ENCODE data around the gene CNPPD1. TPM values are rescaled to one million over a fixed set of nuclear protein-coding genes. Genes with fewer than 3 reads are reported as not detected.

CNPPD1 gene
- total and polyA plus RNA-seq, 4 donors = 16.5 to 39.8 (median 21.6) TPM

DNA sequence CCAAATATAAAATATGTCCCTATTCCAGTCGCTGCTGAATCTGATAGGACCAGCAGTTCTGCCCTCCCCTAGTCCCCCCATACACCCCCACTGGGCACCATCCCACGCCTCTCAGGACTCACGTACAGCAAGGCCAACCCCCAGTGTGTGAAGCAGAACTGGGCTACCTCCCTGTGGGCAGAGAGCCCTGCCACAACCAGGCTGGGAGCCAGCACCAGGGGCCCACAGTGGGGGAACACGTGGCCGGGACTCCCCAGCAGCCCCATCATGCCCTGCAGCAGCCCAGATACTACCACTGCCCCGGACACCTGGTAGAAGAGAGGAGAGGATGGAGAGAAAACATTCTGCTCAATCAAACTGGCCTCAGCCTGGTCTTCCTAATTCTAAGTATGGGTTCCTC lies 8.2 kb downstream of the CNPPD1 start:
- no peaks in the 10 kb centered on the region for H3K27me3 ChIP-seq (ENCODE audit: control insufficient read depth in 4 of 4, insufficient read depth in 4 of 4, low read length in 3 of 4)
- 73% methylated on average over 6 of the region's 6 CpGs for WGBS
- H3K4me1 ChIP-seq (ENCODE audit: control insufficient read depth in 4 of 4, insufficient read depth in 4 of 4, low read length in 3 of 4) = peaks cover 4 to 21% (median 13%) of the 10 kb centered on the region in 4 donors
- TF ChIP-seq YY1 (IDR thresholded peaks at IDR 0.05) (no peak), FOXA2 (IDR thresholded peaks at IDR 0.05) (no peak), FOXA1 (IDR thresholded peaks at IDR 0.05) (no peak), TAF1 (conservative IDR thresholded peaks at IDR 0.05) (no peak), HNF4A (conservative IDR thresholded peaks at IDR 0.05) (no peak), EGR1 (IDR thresholded peaks at IDR 0.05; ENCODE audit: low read depth in 2 of 2) (no peak), JUND (IDR thresholded peaks at IDR 0.05) (no peak), RXRA (IDR thresholded peaks at IDR 0.05) (no peak), RAD21 (IDR thresholded peaks at IDR 0.05) (no peak), NR2F2 (IDR thresholded peaks at IDR 0.05) (no peak), SP1 (IDR thresholded peaks at IDR 0.05) (no peak), GABPA (IDR thresholded peaks at IDR 0.05 in 1 of 2, conservative IDR thresholded peaks at IDR 0.05 in 1 of 2) (no peak)
- TF ChIP-seq, protein P1, sequence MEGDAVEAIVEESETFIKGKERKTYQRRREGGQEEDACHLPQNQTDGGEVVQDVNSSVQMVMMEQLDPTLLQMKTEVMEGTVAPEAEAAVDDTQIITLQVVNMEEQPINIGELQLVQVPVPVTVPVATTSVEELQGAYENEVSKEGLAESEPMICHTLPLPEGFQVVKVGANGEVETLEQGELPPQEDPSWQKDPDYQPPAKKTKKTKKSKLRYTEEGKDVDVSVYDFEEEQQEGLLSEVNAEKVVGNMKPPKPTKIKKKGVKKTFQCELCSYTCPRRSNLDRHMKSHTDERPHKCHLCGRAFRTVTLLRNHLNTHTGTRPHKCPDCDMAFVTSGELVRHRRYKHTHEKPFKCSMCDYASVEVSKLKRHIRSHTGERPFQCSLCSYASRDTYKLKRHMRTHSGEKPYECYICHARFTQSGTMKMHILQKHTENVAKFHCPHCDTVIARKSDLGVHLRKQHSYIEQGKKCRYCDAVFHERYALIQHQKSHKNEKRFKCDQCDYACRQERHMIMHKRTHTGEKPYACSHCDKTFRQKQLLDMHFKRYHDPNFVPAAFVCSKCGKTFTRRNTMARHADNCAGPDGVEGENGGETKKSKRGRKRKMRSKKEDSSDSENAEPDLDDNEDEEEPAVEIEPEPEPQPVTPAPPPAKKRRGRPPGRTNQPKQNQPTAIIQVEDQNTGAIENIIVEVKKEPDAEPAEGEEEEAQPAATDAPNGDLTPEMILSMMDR (IDR thresholded peaks at IDR 0.05; ENCODE audit: low read depth, low read length, missing input control) = no peak
- TF ChIP-seq, protein P2, sequence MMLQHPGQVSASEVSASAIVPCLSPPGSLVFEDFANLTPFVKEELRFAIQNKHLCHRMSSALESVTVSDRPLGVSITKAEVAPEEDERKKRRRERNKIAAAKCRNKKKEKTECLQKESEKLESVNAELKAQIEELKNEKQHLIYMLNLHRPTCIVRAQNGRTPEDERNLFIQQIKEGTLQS (IDR thresholded peaks at IDR 0.05) = no peak
- TF ChIP-seq, protein P3, sequence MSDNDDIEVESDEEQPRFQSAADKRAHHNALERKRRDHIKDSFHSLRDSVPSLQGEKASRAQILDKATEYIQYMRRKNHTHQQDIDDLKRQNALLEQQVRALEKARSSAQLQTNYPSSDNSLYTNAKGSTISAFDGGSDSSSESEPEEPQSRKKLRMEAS (IDR thresholded peaks at IDR 0.05) = no peak
- TF ChIP-seq, protein P4, sequence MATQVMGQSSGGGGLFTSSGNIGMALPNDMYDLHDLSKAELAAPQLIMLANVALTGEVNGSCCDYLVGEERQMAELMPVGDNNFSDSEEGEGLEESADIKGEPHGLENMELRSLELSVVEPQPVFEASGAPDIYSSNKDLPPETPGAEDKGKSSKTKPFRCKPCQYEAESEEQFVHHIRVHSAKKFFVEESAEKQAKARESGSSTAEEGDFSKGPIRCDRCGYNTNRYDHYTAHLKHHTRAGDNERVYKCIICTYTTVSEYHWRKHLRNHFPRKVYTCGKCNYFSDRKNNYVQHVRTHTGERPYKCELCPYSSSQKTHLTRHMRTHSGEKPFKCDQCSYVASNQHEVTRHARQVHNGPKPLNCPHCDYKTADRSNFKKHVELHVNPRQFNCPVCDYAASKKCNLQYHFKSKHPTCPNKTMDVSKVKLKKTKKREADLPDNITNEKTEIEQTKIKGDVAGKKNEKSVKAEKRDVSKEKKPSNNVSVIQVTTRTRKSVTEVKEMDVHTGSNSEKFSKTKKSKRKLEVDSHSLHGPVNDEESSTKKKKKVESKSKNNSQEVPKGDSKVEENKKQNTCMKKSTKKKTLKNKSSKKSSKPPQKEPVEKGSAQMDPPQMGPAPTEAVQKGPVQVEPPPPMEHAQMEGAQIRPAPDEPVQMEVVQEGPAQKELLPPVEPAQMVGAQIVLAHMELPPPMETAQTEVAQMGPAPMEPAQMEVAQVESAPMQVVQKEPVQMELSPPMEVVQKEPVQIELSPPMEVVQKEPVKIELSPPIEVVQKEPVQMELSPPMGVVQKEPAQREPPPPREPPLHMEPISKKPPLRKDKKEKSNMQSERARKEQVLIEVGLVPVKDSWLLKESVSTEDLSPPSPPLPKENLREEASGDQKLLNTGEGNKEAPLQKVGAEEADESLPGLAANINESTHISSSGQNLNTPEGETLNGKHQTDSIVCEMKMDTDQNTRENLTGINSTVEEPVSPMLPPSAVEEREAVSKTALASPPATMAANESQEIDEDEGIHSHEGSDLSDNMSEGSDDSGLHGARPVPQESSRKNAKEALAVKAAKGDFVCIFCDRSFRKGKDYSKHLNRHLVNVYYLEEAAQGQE (IDR thresholded peaks at IDR 0.05) = no peak
- DNase-seq (ENCODE audit: low spot score) = no peak
- no peak overlapping the region for H3K9ac ChIP-seq (ENCODE audit: low read depth in 1 of 2, low read length in 2 of 2)
- peaks cover 0 to 16% (median 13%) of the 10 kb centered on the region in 4 donors for H3K36me3 ChIP-seq (ENCODE audit: control insufficient read depth in 4 of 4, insufficient read depth in 3 of 4, low read depth in 1 of 4, low read length in 3 of 4)
- H3K4me3 ChIP-seq (ENCODE audit: low read depth in 1 of 3, low read length in 3 of 3) = no peak overlapping the region
- no peaks in the 10 kb centered on the region for H3K9me3 ChIP-seq (ENCODE audit: control insufficient read depth in 4 of 4, low read length in 3 of 4)
- no peak overlapping the region for H3K27ac ChIP-seq (ENCODE audit: low read depth in 1 of 2, low read length in 2 of 2)

DNA sequence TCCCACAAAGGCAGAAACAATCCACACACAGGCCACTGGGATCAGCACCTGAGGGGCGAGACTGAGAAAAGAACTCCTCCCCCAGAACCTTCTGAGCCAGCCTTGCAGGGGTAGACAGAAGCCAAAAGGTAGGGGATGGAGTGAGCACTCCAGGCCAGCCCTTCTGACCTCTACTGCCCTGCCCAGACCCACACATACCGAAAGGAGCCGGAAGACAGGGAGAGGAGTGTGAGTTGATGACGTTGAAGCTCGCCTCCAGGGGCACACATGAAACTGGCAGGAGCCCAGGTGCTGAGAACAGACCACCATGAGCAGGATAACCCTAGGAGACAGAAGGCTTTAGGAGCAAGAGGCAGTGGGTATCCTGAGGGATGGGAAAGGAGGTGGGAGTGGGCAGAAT lies 8.7 kb downstream of the CNPPD1 start:
- Histone ChIP-seq H3K9ac (ENCODE audit: low read depth in 1 of 2, low read length in 2 of 2) (no peak overlapping the region), H3K27ac (ENCODE audit: low read depth in 1 of 2, low read length in 2 of 2) (no peak overlapping the region), H3K36me3 (ENCODE audit: control insufficient read depth in 4 of 4, insufficient read depth in 3 of 4, low read depth in 1 of 4, low read length in 3 of 4) (peaks cover 0 to 11% (median 8%) of the 10 kb centered on the region in 4 donors), H3K27me3 (ENCODE audit: control insufficient read depth in 4 of 4, insufficient read depth in 4 of 4, low read length in 3 of 4) (no peaks in the 10 kb centered on the region), H3K9me3 (ENCODE audit: control insufficient read depth in 4 of 4, low read length in 3 of 4) (no peaks in the 10 kb centered on the region), H3K4me3 (ENCODE audit: low read depth in 1 of 3, low read length in 3 of 3) (no peak overlapping the region), H3K4me1 (ENCODE audit: control insufficient read depth in 4 of 4, insufficient read depth in 4 of 4, low read length in 3 of 4) (peaks cover 4 to 21% (median 13%) of the 10 kb centered on the region in 4 donors)
- DNase-seq (ENCODE audit: low spot score) = no peak
- TF ChIP-seq FOXA2 (IDR thresholded peaks at IDR 0.05) (no peak), GABPA (IDR thresholded peaks at IDR 0.05 in 1 of 2, conservative IDR thresholded peaks at IDR 0.05 in 1 of 2) (no peak), HNF4A (conservative IDR thresholded peaks at IDR 0.05) (no peak), FOXA1 (IDR thresholded peaks at IDR 0.05) (no peak), SP1 (IDR thresholded peaks at IDR 0.05) (no peak), RAD21 (IDR thresholded peaks at IDR 0.05) (no peak), JUND (IDR thresholded peaks at IDR 0.05) (no peak)
- TF ChIP-seq, protein P3 (IDR thresholded peaks at IDR 0.05) = no peak
- TF ChIP-seq, protein P5, sequence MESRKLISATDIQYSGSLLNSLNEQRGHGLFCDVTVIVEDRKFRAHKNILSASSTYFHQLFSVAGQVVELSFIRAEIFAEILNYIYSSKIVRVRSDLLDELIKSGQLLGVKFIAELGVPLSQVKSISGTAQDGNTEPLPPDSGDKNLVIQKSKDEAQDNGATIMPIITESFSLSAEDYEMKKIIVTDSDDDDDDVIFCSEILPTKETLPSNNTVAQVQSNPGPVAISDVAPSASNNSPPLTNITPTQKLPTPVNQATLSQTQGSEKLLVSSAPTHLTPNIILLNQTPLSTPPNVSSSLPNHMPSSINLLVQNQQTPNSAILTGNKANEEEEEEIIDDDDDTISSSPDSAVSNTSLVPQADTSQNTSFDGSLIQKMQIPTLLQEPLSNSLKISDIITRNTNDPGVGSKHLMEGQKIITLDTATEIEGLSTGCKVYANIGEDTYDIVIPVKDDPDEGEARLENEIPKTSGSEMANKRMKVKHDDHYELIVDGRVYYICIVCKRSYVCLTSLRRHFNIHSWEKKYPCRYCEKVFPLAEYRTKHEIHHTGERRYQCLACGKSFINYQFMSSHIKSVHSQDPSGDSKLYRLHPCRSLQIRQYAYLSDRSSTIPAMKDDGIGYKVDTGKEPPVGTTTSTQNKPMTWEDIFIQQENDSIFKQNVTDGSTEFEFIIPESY (IDR thresholded peaks at IDR 0.05) = no peak
- 88% methylated on average over 5 of the region's 5 CpGs for WGBS

All from liver (tissue), 9 donors.